NCI-H510A treated with DMSO at 0.1 percent for 48 hours (cell line): ENCODE results near the gene GPX4.
"Not testable (repeated sequence)": the region's sequence is repeated elsewhere in the genome, so short reads cannot be mapped to it uniquely, and the experiment has no call there.

Experiments used
- DNase-seq: peaks from one replicate; lab custom pipeline; 2025; lab: John Stamatoyannopoulos, UW

The GPX4 gene

GRCh38 chr19:1113986-1114483 is 10.2 kb downstream of the GPX4 start:
- no peak for DNase-seq

DNA sequence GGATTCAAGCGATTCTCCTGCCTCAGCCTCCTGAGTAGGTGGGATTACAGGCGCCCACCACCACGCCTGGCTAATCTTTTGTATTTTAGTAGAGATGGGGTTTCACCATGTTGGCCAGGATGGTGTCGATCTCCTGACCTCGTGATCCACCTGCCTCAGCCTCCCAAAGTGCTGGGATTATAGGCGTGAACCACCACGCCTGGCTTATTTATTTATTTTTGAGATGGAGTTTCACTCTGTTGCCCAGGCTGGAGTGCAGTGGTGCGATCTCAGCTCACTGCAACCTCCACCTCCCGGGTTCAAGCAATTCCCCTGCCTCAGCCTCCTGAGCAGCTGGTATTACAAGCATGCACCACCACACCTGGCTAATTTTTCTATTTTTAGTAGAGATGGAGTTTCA is 10.9 kb downstream of the GPX4 start:
- not testable (repeated sequence) for DNase-seq

DNA sequence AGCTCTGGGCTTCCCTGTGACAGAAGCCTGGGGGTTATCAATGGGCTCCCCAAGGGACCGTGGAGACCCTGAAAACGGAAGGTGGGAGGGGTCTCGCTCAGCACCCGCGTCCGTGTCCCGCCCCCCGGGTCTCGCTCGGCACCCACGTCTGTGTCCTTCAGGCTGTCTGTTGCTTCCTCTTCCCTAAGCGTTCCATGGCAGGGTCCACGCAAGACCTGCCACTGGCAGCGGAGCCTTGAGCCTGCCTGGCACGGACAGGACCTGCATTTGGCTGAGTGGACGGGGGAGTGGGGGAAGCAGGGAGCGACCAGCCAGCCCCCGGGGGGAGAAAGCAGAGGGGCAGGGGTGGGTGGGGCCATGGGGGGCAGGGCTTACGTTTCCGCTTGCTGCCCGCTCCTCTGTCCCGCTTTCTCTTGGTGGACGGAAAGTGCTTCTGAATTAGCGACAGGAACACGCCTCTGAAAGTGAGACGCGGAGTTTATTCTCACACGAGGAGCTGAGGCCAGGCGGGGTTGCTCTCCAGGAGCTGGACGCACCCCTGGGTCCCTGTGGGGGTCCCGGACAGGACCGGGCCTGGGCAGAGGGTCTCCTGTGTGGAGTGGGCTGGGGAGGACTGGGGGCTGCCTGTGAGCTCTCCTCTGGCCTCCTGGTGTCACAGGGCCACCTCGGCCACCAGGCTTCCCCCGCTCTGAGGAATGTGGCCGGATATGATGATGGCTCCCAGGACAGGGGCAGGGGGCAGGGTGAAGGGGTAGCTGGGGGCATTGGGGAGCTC is 12.0 kb downstream of the GPX4 start:
- no peak for DNase-seq

DNA sequence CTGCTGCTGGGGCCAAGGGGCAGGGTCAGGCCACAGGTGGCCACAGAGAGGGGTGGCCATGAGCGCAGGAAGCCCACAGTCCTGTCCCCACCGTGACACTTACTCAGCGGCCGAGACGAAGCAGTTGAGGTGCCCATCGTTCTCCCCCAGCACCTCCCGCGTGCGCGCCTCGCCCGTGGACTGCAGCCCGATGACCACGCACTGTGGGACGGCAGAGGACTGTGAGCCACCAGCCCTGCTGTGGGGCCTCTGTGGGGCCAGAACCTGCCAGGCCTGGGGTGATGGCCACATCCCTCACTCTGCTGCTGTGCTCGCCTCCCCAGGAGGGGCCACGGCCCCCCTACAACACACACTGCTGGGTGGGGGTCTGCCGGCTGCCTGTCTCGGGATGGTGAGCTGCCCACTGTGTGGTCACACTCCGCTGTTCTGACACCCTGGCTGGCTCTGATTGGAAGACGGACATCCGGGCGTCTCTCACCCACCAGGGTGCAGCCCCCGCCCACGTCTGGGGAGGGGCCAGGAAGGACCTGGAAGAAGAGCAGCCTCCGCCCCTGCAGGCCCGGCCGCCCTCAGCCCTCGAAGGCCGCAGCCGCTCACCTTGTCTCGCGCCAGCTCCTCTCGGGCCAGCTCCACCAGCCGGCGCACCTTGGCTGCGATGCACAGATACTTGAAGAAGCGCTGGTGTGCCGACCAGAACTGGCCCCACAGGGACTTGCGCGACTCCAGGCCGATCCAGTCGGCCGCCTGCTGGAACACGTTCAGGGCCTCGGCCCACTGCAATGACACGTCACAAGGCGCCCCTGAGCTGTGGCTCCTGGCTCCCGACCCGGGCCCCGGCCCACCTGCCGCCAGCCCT is 13.2 kb downstream of the GPX4 start:
- DNase-seq, result no peak

GRCh38 chr19:1117654-1118053 is 13.9 kb downstream of the GPX4 start:
- DNase-seq, result no peak

GRCh38 chr19:1118999-1119398 is 15.2 kb downstream of the GPX4 start:
- no peak for DNase-seq

- no peak for DNase-seq
Measured at GRCh38 chr19:1119475-1120217, 15.9 kb downstream of the GPX4 start.

- no peak for DNase-seq
Measured at GRCh38 chr19:1121395-1121794, 17.6 kb downstream of the GPX4 start.

DNA sequence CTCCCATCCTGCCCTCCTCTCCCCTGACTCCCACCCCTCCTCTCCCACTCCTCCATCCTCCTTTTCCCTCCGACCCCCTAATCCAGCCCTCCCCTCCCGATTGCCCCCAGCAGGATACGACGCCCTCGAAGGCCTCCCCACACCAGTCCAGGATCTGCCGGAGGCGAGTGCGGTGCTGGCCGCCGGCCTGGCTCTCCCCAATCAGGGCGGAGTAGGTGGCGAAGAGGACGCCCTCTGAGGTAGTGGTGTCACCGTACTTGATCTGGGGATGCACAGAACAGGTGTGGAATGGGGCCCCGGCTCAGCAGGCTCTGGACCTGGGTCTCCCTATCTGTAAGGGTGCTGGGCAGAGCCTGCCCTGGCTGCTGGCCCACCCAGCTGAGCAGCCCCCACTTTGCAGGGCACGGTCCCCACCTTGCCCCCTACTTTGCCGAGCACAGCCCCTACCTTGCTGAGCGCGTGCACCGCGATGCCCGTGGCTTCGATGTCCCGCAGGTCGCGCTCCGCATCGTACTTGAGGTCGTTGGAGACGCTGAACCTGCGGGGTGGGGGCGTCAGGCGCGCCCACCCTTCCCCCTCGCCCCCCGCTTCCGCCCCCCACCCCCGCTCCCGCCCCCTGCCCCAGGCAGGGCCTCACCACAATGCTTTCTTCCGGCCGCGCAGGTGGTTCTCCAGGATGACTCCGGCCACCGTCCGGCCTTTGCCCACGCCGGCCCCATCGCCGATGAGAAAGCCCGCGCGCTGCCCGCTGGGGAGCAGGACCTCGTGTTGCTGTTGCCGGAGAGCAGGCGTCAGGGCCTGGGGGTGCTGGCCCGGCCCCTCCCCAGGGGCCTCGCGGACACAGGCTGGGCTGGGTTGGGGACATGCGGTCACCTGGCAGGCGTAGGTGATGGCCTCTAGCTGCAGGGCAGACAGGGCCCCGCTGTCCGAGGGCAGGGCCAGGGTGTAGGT is 18.5 kb downstream of the GPX4 start:
- no peak for DNase-seq

DNA sequence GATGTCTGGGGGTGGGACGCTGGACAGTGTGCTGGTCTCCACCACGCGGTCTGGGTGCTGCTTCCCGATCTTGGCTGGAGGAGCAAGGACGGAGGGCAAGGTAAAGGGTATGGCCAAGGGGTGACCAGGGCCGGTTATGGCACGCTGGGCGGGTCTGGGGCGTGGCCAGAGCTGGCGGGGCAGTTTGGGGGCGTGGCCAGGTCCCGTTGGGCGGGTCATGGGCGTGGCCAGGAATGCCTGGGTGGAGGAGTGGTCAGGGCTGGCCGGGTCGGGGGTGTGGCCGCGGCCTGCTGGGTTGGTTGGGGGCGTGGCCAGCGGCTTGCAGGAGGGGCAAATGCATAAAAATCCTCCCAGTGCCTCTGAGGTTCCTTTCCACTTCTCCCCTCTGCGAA is 19.2 kb downstream of the GPX4 start:
- DNase-seq, result no peak

- DNase-seq, result no peak
Measured at GRCh38 chr19:1123381-1123780, 19.6 kb downstream of the GPX4 start.

DNA sequence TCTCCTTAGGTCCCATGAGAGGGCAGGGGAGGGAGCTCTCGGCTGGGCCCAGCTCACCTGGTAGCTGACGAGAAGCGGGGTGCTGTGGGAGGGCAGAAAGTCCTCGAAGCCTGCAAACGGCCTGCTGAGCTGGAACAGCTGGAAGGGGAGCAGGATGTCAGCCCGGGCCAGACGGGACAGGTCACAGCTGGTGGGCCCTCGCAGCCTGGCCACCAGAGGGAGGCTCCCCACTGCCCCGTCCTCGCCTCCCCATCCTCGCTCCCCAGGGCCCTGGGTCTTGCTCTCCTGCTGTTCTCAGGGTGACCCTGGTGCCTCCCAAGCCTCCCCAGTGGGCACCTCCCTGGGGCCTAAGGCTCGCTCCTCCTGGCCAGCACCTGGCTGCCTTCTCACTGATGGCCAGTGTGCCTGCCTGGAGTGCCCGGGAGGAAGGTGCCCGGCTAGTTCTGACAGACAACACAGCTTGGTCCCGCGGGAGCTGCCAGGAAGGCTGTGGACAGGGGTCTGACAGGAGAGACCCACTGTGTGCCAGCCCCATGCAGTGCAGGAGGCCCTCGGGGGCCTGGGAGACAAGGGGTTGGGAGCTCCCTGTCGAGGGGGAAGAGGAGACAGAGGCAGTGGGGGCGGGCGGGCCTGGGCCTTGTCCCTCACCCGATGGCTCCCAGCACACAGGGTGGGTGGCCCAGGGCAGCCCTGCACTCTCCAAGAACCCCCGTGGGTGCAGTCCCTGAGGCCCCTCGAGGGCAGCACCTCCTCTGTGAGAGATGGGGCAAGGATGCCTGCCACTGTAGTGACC is 20.3 kb downstream of the GPX4 start:
- DNase-seq, result no peak

GRCh38 chr19:1125601-1126467 is 22.0 kb downstream of the GPX4 start:
- no peak for DNase-seq

GRCh38 chr19:1126984-1127760 is 23.4 kb downstream of the GPX4 start:
- DNase-seq, result no peak

DNA sequence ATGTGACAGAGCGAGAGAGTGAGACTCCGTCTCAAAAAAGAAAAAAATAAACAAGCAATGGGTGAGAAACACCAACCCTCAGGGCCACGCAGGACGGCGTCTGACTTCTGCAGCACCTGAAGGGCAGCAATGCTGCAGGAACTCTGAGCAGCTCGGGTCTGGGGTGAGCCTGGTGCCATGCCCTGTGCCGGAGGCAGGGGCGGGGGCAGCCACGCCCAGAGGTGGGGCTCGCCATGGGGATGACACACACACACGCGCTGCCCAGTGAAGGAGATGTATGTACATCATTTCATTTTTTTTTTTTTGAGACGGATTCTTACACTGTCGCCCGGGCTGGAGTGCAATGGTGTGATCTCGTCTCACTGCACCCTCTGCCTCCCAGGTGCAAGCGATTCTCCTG is 24.3 kb downstream of the GPX4 start:
- DNase-seq, result no peak

DNA sequence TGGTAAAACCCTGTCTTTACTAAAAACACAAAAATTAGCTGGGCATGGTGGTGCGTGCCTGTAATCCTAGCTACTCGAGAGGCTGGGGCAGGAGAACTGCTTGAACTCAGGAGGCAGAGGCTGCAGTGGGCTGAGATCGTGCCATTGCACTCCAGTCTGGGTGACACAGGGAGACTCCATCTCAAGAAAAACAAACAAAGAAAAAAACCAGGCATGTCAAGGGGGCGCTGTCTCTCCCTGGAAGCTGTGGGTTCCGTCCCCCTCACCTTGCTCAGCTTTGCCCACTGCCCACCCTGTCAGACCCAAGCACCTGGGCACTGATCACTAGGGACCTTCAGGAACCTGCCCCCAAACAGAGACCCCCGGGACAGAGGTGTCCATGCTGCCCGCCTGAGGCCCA is 25.3 kb downstream of the GPX4 start:
- not testable (repeated sequence) for DNase-seq

- no peak for DNase-seq
Measured at GRCh38 chr19:1129535-1129934, 25.7 kb downstream of the GPX4 start.
